BJ (cell line): ENCODE data around the gene HHIPL2. TPM values are rescaled to one million over a fixed set of nuclear protein-coding genes. Genes with fewer than 3 reads are reported as not detected.

Experiments
- CTCF ChIA-PET: fragments of 350-600 bp; formaldehyde crosslinking; extraction: SDS; loops from one replicate; lab custom pipeline; 2021; ENCODE audit warnings: antibody characterized with exemption, inconsistent platforms; lab: Yijun Ruan, JAX
- POLR2A ChIA-PET: fragments of 300-600 bp; sonication (Branson Sonifier 250); formaldehyde crosslinking; extraction: SDS; loops from one replicate; lab custom pipeline; 2021; ENCODE audit warnings: antibody characterized with exemption; lab: Charles Lee
- DNase-seq: peaks from one replicate; pipeline ENCODE4 v3.0.0-alpha.2; 2011; ENCODE audit warnings: low read depth
- H3K27me3 ChIP-seq: 2 replicates; pipeline ENCODE4 v1.6.0; 2011; ENCODE audit warnings: low read length; ENCODE audit not compliant: control insufficient read depth, insufficient read depth
- H3K36me3 ChIP-seq: 2 replicates; pipeline ENCODE4 v1.5.1; 2011; ENCODE audit warnings: low read length; ENCODE audit not compliant: control insufficient read depth, insufficient read depth
- H3K4me3 ChIP-seq: 2 replicates; pipeline ENCODE4 v1.5.1; 2011; ENCODE audit warnings: low read depth, mild to moderate bottlenecking, control low read depth, low read length
- polyA plus RNA-seq: library from polyadenylated mRNA; depleted of rRNA; stranded (reverse); fragments of >200 nt; gene quantifications from 2 replicates; pipeline ENCODE4 v1.2.3, GENCODE V29; 2011
- TF ChIP-seq, protein P1 (sequence below): IDR thresholded peaks from 2 replicates; pipeline ENCODE4 v1.5.1; 2011; ENCODE audit warnings: low read depth, mild to moderate bottlenecking, control low read depth, inconsistent platforms, low read length, moderate library complexity; ENCODE audit not compliant: insufficient read depth

The HHIPL2 gene
- polyA plus RNA-seq, 1 experiment: 0.23 TPM

- Histone ChIP-seq H3K4me3 (no peak overlapping the region), H3K27me3 (no peaks in the 10 kb centered on the region; the same call in 1 of the 2 replicates), H3K36me3 (no peaks in the 10 kb centered on the region)
- ChIA-PET POLR2A (no interaction called here), CTCF (interaction anchor here (1.3 kb wide), 1 partner anchor 91 kb away, joined by 5 read pairs; no protein-coding TSS in a partner anchor)
- TF ChIP-seq, protein P1, sequence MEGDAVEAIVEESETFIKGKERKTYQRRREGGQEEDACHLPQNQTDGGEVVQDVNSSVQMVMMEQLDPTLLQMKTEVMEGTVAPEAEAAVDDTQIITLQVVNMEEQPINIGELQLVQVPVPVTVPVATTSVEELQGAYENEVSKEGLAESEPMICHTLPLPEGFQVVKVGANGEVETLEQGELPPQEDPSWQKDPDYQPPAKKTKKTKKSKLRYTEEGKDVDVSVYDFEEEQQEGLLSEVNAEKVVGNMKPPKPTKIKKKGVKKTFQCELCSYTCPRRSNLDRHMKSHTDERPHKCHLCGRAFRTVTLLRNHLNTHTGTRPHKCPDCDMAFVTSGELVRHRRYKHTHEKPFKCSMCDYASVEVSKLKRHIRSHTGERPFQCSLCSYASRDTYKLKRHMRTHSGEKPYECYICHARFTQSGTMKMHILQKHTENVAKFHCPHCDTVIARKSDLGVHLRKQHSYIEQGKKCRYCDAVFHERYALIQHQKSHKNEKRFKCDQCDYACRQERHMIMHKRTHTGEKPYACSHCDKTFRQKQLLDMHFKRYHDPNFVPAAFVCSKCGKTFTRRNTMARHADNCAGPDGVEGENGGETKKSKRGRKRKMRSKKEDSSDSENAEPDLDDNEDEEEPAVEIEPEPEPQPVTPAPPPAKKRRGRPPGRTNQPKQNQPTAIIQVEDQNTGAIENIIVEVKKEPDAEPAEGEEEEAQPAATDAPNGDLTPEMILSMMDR: no peak
- no peak for DNase-seq
Measured at GRCh38 chr1:222546091-222546490, 1.8 kb downstream of the HHIPL2 start.

GRCh38 chr1:222543817-222544216 lies 4.1 kb downstream of the HHIPL2 start:
- ChIA-PET POLR2A (no interaction called here), CTCF (no interaction called here)
- Histone ChIP-seq H3K27me3 (no peaks in the 10 kb centered on the region; the same call in 1 of the 2 replicates), H3K36me3 (no peaks in the 10 kb centered on the region), H3K4me3 (no peak overlapping the region)
- no peak for DNase-seq
- TF ChIP-seq, protein P1: no peak

DNA sequence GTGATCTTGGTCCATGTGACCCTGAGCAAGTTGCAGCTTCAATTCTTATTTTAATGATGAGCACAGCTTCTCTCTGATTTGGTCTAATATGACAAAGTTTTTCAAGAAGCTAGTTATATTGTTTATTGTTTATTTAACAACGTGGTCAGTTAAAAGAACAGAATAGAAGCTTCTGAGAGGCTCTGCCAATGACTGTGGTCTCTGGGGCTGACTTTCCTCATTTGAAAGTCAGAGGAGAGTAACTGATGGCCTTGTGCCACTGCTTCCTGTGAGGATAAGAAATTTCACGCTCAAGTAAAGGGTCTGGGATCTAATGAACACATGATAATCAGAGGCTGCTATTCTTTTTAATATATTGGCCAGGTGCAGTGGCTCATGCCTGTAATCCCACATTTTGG lies 7.3 kb downstream of the HHIPL2 start:
- ChIA-PET POLR2A (no interaction called here), CTCF (interaction anchor here (0.9 kb wide), 1 partner anchor 11 kb away, joined by 3 read pairs; no protein-coding TSS in a partner anchor)
- H3K4me3 ChIP-seq: no peak overlapping the region
- DNase-seq: no peak
- H3K36me3 ChIP-seq: no peaks in the 10 kb centered on the region
- no peaks in the 10 kb centered on the region for H3K27me3 ChIP-seq
- TF ChIP-seq, protein P1: no peak

DNA sequence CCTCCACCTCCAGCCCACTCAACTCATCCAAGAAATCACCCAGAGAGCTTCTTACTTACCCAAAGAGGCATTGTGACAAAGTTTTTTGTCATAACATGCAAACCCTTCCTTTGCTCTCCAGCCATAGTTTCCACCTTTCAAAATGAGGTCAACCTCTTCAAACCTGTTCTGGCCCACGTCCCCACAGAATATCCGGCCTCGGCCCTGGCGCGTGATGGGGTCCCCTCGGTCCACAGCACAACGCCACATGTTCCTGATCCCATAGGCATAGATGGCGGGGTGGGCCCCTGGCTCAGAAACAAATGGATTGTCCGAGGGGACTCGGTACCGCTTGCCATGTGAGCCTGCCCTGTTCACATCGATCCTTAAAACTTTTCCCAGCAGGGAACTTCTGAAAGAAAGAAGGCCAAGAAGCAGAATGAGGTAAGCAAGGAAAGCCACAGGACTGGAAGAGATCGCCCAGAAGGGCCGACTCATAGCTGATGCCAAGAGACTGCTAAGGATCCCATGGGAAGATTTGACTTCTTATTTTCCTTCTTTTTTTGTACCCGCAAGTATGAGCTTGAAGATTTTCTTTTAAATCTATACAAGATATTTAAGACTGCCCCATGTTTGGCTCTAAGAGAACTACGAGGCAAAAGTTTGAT lies 7.8 kb downstream of the HHIPL2 start:
- ChIA-PET CTCF (interaction anchor here (0.9 kb wide), 1 partner anchor 11 kb away, joined by 3 read pairs; no protein-coding TSS in a partner anchor), POLR2A (no interaction called here)
- Histone ChIP-seq H3K4me3 (no peak overlapping the region), H3K36me3 (no peaks in the 10 kb centered on the region), H3K27me3 (no peaks in the 10 kb centered on the region)
- no peak for DNase-seq
- TF ChIP-seq, protein P1: no peak

DNA sequence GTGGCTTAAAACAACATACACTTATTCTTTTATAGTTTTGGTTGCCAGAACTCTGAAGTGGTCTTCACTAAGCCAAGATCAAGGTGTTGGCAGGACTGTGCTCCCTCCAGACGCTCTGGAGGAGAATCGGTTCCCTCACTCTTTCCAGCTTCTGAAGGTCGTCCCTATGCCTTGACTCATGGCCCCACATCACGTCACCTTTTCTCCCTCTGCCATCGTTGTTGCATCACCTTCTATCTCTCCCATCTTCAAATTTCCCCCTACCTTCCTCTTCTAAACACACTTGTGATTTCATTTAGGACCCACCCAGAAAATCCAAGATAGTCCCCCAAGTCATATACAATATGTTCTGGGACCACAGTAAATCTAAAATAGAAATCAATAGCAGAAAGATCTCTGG lies 12.4 kb downstream of the HHIPL2 start:
- no peaks in the 10 kb centered on the region for H3K36me3 ChIP-seq
- TF ChIP-seq, protein P1: no peak
- DNase-seq: no peak
- no peak overlapping the region for H3K4me3 ChIP-seq
- POLR2A ChIA-PET: no interaction called here
- CTCF ChIA-PET: no interaction called here
- no peaks in the 10 kb centered on the region; the same call in 1 of the 2 replicates for H3K27me3 ChIP-seq
